ENCODE measurements around the gene NR1H4.

DNA sequence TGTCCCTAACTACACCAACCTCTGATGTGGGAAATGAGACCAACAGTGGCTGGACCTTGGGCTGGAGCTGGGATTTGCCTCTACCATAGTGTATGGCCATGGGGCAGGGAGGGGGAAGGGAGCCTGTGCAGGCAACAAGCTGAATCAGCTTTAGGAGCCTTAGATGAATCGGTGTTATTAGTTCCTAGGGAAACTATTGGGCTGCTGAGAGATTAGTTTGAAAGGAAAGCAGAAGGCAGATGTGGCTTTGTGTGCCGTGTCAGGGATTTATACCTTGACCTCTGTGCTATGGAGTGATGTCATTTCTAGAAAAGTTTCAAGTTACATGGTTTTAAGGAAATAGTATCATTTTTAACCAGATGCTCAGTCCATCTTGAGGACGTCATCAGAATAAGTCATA lies 80.3 kb downstream of the NR1H4 start:
- TF ChIP-seq, protein P1, sequence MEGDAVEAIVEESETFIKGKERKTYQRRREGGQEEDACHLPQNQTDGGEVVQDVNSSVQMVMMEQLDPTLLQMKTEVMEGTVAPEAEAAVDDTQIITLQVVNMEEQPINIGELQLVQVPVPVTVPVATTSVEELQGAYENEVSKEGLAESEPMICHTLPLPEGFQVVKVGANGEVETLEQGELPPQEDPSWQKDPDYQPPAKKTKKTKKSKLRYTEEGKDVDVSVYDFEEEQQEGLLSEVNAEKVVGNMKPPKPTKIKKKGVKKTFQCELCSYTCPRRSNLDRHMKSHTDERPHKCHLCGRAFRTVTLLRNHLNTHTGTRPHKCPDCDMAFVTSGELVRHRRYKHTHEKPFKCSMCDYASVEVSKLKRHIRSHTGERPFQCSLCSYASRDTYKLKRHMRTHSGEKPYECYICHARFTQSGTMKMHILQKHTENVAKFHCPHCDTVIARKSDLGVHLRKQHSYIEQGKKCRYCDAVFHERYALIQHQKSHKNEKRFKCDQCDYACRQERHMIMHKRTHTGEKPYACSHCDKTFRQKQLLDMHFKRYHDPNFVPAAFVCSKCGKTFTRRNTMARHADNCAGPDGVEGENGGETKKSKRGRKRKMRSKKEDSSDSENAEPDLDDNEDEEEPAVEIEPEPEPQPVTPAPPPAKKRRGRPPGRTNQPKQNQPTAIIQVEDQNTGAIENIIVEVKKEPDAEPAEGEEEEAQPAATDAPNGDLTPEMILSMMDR (IDR thresholded peaks at IDR 0.05): no peak
- TF ChIP-seq POLR2A (IDR thresholded peaks at IDR 0.05; ENCODE audit: low read depth): no peak
- no peak for TF ChIP-seq EP300 (IDR thresholded peaks at IDR 0.05)
